Kidney epithelial cell (primary cell): ENCODE data around the gene CIAO1. TPM values are rescaled to one million over a fixed set of nuclear protein-coding genes. Genes with fewer than 3 reads are reported as not detected.
A peak's percentile ranks its signal among the peaks of the same experiment; 100 is the strongest.
"Not testable (repeated sequence)": the region's sequence is repeated elsewhere in the genome, so short reads cannot be mapped to it uniquely, and the experiment has no call there.

Experiments used
- DNase-seq: peaks from one replicate; pipeline ENCODE4 v3.0.0-alpha.2; 2010; ENCODE audit warnings: low read depth
- H3K27me3 ChIP-seq: 2 replicates; pipeline ENCODE4 v1.6.0; 2011; ENCODE audit warnings: low read length; ENCODE audit not compliant: control insufficient read depth, insufficient read depth
- H3K36me3 ChIP-seq: 2 replicates; pipeline ENCODE4 v1.5.1; 2011; ENCODE audit warnings: low read length; ENCODE audit not compliant: control insufficient read depth, insufficient read depth
- H3K4me3 ChIP-seq: 2 replicates; pipeline ENCODE4 v1.5.1; 2011; ENCODE audit warnings: low read depth, mild to moderate bottlenecking, control low read depth, low read length
- CTCF ChIP-seq: IDR thresholded peaks from 2 replicates; pipeline ENCODE4 v1.5.1; 2011; ENCODE audit warnings: mild to moderate bottlenecking, moderate library complexity, low read length, control low read depth, inconsistent platforms; ENCODE audit not compliant: insufficient read depth, poor library complexity, severe bottlenecking
- total RNA-seq: library from RNA; depleted of rRNA; stranded (reverse); fragments of >200 nt; gene quantifications from 2 replicates; pipeline ENCODE4 v1.2.3, GENCODE V29; 2015

Gene CIAO1
- 73.7 and 114 TPM in 2 replicates for total RNA-seq

DNA sequence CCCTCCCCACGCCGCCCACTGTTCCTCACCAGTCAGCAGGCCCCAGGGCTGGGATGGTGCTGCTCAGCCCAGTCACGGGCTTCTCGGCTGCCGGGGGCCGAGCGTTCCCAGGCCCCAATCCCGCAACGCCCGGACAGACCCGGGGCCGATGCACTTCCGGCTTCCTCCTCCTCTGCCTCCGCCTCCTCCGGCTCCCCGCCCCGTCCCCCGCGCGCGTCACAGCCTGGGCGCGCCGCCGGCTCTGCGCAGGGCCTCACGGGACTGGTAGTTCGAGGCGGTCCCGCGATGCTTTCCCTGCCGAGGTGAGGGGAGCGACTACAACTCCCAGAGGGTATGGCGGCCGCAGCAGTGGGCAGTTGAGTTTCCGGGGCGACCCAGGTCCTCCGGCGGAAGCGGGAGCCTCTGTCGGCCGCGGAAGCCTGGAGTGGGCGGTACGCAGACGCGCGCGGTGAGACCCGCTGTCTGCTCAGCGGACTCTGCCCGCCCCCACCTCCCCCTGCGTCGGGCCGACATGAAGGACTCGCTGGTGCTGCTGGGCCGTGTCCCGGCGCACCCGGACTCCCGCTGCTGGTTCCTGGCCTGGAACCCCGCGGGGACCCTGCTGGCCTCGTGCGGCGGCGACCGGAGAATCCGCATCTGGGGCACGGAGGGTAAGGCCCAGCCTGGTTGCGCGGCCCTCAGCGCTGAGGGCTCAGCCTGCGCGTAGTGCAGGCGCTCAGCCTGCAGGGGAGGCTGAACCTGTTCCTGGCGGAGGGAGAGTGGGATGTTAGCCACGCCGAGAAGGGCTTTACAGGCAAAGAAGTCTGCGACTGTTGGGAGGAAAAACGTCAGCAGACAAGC is at the start of gene CIAO1, which contains the start of gene TMEM127:
TSS of gene CIAO1 (plus strand) at position 386 of the 840 bp plus-strand sequence. CDS start at position 512, 126 bp downstream.
TSS of gene TMEM127 (minus strand) at position 158 of the 840 bp plus-strand sequence. CDS start 616 bp downstream, outside the sequence.
- DNase-seq = peak; percentile 85
- Histone ChIP-seq H3K36me3 (peaks cover 2% of the 10 kb centered on the region), H3K4me3 (peak within 1 kb of the TSS; percentile 91), H3K27me3 (no peaks in the 10 kb centered on the region)
- peak; percentile 46 for TF ChIP-seq CTCF

DNA sequence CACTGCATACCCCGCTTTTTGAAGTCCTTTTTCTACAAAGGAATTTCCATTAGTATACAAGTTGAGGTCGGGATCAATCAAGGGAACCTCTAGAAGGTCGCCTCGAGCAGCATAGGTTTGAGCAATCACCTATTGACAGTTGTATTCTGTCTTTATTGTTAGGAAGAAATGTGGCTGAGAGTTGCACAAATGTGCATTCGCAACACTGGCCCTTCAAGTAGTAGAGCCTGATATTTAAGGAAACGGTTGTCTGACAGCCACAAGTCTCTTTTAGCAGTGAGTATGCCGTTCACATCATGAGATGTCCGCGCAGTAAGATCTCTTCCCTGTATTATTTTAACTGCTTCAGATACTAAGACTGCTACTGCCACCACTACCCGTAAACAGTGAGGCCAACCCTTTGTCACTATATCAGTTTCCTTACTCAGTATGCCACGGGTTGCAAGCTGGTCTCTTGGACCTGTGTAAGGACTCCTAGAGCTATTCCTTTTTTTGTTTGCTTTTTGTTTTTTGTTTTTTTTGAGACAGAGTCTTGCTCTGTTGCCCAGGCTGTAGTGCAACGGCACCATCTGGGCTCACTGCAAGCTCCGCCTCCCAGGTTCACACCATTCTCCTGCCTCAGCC is 47.4 kb upstream of the CIAO1 start:
- H3K36me3 ChIP-seq = no peaks in the 10 kb centered on the region
- no peak overlapping the region for H3K4me3 ChIP-seq
- H3K27me3 ChIP-seq = no peaks in the 10 kb centered on the region
- no peak for DNase-seq
- TF ChIP-seq CTCF = no peak

GRCh38 chr2:96219959-96220358 is 46.1 kb upstream of the CIAO1 start:
- H3K27me3 ChIP-seq, H3K36me3 ChIP-seq, DNase-seq, H3K4me3 ChIP-seq: not testable (repeated sequence)

GRCh38 chr2:96221106-96221505 is 44.9 kb upstream of the CIAO1 start:
- H3K36me3 ChIP-seq, DNase-seq: not testable (repeated sequence)

DNA sequence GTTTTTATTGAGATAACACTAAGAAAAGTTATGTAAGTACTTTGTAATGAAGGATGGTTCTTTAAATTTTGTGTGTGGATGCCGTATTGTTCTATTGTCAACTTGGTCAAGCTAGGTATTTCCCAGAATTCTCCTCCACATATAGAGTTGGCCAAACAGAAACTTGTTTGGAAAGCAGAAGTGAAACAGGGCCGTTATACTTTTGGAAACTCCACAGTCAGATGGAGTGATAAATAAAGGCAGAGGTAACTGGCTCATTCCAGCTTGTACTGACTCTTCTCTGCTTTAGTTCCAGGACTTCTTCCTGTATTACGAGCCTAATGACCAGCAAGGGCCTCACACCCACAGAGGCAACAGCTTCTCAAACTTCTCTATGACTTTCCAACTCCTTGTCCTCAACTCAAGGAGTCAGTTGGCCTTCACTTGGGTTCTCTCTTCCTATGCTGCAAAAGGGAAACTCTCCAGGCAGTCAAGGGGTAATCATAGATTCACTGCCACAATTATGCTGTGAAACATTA is 41.0 kb upstream of the CIAO1 start:
- Histone ChIP-seq H3K4me3 (no peak overlapping the region), H3K36me3 (no peaks in the 10 kb centered on the region), H3K27me3 (no peaks in the 10 kb centered on the region)
- no peak for TF ChIP-seq CTCF
- no peak for DNase-seq

More at GRCh38 chr2:96221106-96221505, 44.9 kb upstream of the CIAO1 start:
- H3K27me3 ChIP-seq, H3K4me3 ChIP-seq: not testable (repeated sequence)

DNA sequence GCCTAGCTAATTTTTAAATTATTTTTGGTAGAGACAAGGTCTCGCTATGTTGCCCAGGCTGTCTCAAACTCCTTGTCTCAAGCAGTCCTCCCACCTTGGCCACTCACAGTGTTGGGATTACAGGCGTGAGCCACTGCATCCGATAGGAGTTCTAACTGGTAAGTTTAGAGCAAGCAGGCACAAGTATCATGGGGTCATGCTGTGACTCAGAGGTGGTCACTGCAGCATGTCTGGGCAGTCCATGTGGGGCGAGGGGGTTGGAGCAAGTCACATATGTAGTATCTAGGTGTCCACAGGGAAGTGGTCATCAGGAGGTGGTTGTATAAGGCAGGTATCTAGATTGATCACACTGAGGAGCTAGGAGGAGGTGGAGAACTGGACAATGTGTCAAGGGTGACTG is 34.7 kb upstream of the CIAO1 start:
- DNase-seq = no peak
- no peak overlapping the region for H3K4me3 ChIP-seq
- H3K27me3 ChIP-seq = no peaks in the 10 kb centered on the region
- no peak for TF ChIP-seq CTCF
- H3K36me3 ChIP-seq = no peaks in the 10 kb centered on the region
